Dedifferentiated amniotic fluid mesenchymal stem cell (primary cell): ENCODE data around the gene CIAO2A.
"Not testable (repeated sequence)": the region's sequence is repeated elsewhere in the genome, so short reads cannot be mapped to it uniquely, and the experiment has no call there.

Experiments
- DNase-seq: peaks from one replicate; pipeline ENCODE4 v3.0.0-alpha.2; 2016; ENCODE audit errors: extremely low spot score

Gene CIAO2A

DNA sequence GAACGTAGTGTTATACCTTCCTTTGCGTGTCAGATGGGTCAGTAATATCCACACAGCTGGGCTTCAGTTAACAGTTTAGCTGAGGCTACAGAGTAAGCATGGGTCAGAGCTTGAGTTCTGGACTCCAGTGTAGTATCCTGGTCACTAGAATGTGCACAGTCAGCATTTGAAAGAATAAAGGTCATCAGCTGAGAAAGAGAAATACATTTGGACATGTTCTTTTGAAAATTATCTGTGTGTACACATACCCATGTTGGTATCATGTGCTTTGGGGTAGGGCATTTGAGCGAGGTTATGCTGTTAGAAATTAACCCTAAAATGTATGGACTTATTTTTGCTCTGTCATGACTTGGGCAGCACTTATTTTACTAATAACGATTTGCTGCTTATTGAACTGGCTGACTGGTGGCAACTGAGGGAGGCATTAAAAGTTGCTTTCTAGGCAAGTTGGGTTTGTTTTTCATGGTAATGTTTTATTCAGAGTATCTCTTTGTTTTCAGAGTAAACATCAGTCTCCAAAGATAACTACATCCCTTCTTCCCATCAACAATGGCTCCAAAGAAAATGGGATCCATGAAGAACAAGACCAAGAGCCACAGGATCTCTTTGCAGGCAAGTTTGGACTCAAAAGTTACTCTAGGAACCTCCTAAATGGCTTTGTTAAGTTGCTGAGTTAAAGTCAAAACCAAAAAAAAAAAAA is 18.6 kb upstream of the CIAO2A start:
- no peak for DNase-seq

DNA sequence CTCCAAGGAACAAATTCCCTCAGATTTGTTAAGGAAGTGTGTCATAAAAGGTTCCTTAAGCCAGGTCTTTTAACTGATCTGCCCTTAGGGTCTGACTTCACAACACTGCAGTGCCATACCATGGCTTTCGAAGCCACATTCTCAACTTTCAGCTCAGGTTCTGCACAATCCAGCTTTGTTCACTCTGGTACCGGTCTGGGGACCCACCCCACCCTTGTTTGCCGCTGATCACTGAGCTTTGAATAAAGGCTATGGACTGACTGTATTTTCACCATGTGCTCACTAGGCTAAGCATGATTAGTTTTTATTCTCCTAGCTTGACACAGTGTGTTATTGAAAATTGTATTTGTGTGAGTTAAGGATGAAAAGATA is 18.0 kb upstream of the CIAO2A start:
- DNase-seq: no peak

DNA sequence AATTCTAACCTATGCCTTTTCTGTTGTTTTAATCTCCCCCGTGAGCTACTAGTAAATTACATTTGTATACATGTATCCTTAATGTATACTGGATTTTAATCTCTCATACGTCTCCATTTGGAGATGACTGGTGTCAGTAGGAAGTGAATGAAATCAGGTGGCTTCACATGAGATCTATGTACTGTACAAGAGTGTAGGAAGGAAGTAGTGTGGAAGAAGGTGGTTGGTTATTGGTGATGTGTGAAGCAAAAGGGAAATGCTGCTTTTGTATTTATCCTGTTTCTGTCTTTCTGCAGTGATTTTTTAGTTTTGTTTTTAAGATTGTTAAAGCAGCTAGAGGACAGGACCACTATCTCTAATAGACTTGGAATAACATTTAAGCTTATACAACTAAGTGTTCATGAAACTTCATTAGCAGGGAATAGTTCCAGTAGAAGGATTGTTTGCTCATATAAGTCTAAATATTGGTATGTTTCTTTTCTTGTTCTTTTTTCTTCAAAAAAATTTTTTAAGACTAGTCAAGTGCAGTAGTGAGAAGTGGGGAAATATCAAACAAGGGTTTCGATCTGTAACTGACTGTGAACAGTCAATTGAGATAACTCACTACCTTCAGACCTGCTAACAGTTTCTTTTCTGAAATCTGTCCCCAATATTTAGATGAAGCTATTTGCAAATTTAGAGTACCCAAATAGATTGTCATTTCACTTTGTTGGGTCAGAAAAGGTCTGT is 17.5 kb upstream of the CIAO2A start:
- DNase-seq: no peak

DNA sequence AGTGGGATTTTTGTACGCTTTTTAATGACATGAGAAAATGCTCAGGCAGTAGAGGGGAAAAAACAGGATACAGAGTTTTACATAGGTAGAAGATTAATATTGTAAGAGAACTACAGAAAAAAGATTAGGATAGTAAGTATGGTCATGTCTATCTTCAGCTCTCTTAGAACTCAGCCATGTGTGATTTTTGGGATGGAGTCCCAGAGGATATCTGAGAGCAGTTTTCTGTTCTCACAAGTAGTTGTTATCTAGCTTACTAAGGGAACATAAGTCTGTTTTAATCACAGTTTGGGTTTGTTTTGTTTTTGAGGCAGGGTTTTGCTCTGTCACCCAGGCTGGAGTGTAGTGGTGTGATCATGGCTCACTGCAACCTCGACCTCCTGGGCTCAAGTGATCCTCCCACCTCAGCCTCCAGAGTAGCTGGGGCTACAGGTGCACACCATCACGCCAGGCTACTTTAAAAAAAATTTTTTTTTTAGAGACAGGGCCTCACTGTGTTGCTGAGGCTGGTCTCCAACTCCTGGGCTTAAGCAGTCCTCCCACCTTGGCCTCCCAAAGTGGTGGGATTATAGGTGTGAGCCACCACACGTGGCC is 16.6 kb upstream of the CIAO2A start:
- not testable (repeated sequence) for DNase-seq

DNA sequence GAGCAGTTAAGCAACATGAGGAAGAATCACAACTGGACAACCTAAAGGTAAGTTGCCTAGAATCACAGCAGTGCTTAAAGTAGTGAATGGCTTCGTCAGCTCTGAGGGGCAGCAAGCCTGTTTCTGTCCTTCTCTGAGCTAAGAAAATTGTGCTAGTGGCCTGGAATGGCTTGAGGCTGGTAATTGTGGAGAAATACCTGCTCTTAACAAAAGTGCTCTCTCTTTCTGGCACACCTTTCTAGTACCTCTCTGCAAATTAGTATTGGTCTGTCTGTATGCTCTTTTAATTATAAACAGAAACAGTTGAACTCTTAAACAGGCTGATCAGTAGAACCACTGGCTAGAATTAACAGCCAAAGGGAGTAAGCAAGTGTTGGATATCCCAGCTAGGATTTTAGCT is 13.7 kb upstream of the CIAO2A start:
- no peak for DNase-seq

DNA sequence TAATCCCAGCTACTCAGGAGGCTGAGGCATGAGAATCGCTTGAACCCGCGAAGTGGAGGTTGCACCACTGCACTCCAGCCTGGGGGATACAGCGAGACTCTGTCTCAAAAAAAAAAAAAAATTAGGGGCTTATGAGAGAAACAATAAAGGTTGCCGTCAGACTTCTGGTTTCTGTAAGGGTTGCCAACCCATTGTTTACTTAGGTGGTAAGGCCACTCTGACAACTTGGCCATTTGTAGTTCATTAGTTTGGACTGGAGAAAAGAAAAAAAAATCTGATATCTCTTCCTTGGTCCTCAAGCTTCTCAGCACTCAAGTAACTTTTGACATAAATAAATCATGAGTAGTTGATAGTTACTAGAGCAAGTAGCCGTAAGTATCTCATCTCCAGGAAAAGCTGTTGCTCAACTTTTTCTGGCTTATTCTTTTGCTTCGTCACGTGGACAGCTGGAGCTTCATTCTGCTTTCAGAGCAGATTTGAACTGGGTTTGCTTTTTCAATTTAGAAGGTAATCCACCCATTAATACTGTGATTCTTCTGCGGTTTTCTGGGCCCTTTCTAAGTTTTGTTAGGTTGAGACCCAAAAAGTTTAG is 11.6 kb upstream of the CIAO2A start:
- no peak for DNase-seq

DNA sequence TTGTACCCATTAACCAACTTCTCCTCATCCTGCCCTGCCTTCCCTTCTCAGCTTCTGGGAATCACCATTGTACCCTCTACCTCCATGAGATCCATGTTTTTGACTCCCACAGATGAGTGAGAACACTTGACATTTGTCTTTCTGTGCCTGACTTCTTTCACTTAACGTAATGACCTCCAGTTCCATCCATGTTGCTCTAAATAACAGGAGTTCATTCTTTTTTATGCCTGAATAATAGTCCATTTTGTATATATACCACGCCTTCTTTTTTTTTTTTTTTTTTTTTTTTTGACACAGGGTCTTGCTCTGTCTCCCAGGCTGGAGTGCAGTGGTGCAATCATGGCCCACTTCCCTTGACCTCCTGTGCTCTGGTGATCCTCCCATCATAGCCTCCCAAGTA is 8.9 kb upstream of the CIAO2A start:
- no peak for DNase-seq

DNA sequence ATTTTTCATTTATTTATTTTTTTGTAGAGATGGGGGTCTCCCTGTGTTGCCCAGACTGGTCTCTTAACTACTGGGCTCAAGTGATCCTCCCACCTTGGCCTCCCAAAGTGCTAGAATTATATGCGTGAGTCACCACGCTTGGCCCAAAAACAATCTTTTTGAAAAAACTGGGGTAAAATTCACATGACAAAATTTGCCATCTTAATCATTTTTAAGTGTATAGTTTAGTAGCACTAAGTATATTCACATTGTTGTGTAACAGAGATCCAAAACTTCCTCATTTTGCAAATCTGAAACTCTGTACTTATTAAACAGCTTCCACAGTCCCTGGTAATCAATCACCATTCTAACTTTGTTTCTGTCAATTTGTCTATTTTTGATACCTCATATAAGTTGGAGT is 7.3 kb upstream of the CIAO2A start:
- no peak for DNase-seq

DNA sequence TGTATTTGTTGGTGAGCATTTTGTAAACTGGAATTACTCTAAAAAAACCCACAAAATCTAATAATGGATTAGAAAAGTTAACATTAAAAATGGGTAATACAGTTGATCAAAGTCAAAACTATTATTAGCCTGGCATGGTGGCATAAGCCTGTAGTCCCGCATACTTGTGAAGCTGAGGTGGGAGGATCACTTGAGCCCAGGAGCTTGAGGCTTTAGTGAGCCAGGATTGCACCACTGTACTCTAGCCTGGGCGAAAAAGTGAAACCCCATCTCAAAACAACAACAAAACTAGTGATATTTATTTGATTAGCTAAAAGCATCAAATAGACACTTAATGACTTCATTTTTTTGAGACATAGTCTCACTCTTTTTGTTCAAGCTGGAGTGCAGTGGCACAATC is 5.7 kb upstream of the CIAO2A start:
- DNase-seq: no peak

DNA sequence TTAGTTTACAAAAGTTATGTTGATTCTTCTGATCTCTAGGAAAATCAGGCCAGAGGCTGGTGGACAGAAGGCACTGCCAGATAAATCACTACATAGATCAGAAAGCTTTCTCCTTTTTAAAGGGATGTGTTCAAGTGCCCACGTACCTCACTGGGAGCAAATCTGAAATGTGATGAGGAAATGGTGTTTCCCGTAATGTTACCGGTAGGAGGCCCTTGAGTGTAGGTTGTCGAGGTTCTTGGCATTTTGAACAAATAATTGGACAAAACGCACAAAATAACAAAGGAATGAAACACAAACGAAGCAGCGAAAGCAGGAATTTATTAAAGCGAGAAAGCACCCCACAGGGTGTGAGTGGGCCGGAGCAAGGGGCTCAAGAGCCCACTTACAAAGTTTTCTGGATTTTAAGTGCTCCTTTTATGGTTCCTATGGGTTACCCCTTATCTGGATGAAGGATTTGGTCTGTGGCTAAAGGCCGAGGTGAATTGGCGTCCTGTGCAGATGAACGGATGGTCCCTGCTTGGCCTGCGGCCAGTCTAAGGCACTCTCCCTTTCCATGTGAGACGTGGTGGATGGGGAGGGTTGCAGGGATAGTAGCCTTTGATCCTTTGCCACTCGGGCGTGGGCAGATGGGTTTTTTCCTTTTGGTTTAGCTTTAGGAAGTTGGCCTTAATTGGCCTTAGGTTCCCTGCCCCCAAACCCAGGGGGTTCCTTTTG is 3.2 kb upstream of the CIAO2A start:
- no peak for DNase-seq

DNA sequence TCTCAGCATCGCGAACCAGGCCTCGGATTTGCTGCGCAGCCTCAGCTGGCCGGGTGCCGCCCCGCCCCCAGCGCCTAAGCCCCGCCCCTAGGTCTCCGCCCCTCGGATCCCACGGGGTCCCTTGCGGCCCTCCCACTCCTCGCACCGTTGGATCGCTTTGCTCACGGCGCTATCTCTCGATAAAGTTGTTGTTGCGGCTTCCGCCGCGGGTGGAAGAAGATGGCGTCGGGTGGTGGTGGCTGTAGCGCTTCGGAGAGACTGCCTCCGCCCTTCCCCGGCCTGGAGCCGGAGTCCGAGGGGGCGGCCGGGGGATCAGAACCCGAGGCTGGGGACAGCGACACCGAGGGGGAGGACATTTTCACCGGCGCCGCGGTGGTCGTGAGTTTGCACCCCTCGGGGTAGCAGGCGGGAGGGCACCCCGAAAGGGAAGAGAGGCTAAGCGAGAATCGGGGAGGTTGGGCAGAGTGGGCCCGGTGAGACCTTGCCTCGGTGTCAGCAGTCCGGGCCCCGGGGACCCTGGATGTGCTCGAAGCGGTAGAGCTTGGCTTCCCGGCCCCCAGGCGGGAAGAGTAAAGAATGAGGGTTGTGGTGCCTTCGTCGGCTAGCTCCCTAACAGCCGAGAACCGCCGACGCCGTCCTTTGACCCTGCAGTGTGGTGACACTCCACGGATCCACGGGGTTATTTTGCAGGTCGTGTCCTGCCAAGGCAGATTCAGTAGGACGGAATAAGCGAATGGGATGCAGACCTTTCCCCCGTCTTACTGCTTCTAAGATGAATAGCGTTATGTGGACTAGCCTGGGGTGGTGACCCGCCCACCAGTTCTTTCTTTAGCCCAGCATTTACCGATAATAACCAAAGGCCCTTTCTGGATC is 2.4 kb upstream of the CIAO2A start, which contains the start of gene SNX1:
TSS of gene SNX1 (plus strand) at position 188 of the 873 bp plus-strand sequence. CDS start at position 220, 32 bp downstream.
- peak; percentile 94 for DNase-seq

DNA sequence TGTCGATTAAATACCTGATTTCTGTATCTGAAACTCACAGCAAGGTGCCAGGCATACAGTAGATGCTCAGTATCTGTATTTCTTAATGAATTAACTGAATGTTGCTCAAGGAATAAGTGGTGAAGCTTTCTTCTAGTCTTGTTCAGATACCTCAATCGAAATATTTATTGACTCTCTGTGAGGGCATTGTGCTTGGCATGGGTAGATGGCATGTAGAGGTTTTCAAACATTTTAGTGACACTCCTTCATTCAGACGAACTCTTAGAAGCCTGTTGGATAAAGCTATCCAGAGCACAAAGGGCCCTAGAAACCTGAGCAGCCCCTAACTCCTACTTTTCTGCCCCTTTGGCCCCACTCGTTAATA is 1.8 kb upstream of the CIAO2A start:
- no peak for DNase-seq

DNA sequence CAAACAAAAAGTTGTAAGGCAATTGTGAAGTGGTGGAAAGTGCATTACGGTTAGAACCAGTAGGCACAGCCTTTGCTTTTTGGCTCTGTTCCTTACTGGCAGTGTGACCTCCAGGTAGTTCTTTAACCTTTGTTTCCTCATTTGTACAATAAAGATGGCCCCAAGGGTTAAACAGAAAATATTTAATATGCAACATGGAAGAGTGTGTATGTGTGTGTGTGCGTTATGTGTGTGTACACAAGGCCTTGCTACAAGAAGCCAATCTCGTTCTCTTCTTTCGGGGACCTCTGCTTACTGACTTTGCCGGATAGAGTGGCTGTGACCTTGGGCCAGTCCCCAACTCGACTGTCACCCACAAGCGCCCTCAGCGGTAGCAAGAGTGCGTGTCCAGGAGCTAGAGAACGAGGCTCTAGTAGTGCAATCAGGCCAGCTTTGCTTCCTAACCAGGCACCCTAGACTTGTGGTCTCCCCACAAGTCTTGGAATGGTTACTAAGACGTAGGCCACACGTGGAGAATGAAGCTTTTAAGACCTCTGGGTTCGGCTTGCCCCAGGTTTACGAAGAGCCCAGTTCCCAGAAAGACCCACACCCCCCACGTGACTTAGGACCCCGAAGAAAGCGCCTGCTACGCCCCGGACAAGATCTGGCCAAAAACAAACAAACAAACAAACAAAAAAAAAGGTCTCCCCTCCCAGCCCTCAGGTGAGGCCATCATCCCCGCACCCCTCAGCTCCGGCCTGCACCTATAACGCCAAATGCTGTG is 593 bp downstream of the CIAO2A start:
- no peak for DNase-seq

DNA sequence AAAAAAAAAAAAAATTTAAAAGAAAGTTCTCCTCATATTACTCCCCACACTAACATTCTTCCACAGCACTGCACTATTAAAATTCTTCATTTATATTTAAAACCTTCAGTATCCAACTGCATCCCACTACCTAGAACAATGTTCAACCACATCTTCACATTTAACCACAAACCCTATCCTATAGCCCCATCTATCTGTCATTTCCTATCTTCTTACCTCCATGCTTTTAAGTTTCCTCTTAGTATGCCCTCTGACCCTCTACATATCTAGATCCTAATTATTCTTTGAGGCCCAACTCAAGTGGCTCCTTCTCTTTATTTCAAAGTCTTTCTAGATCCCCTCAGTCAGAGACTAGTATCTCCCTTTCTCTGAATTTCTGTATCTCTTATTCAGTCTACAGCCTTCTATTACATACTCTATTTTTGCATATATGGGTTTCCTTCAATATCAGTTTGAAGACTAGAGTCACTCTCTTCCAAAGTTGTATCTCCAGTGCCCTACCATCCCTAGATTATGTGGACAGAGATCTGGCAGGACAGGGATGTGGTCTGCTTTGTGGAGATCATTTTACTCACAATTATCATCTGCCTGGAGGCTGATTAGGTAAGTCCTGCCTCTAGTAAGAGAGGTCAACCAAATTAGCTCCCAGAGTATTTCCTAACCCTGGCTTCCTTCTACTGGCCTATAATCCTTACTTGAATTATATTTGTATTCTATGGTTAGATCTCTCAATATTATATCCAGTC is 1.4 kb downstream of the CIAO2A start:
- no peak for DNase-seq

DNA sequence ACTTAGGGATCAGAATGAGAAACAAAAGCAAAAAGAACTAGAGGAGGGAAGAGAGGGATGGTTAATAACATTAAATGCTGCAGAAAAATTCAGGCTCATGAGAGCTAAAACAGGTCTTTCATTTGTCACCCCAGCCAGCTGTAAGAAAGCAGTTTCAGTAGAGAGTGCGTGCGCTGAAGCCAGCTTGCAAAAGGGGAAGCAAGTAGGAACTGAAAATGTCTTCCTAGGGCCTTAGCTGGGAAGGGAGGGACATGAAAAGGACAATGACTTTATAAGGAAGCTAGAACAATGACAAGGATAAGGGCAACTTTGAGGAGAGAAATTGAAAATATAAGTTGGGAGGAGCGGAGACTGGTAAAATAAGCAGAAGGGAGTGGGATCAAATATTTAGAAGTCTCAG is 3.1 kb downstream of the CIAO2A start:
- DNase-seq: no peak

DNA sequence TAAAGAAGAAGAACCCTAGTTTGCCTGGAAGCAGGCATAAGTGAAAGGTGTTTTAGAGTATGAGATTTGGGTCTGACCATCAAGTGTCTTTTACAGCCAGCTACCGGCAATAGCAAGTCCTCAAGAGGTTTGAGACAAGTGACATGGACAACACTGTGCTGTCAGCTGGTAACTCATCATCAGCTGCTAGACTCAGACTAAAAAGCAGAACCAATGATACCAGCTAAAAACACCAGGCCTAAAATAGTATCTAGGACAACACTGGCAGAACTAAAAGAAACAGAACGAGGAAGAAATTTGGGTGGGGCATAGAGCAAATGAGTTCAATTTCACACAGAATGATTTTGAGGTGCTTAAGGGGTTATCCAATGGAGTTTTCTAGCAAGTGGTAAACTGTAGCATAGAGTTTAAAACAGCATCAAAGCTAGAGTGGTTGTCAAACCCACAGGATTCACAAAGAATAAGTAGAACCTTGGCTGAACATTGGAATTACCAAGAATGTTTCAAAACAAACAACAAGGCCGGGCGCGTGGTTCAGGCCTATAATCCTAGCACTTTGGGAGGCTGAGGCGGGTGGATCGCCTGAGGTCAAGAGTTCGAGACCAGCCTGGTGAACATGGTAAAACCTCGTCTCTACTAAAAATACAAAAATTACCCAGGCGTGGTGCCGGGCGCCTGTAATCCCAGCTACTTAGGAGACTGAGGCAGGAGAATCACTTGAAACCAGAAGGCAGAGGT is 3.9 kb downstream of the CIAO2A start:
- DNase-seq: no peak

DNA sequence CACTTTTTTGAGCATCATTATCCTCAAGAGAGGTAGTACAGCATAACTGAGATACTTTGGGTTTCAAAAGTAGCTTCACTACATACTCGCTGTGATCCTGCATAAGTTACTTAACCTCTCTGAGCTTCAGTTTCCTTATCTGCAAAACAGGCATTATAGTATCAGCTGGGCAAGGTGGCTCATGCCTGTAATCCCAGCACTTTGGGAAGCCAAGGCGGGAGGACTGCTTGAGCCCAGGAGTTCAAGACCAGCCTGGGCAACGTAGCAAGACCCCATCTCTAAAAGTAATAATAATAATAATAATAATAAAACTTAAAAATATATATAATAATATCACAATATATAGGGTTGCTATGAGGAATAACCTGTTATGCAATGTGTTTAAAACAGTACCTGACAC is 10.9 kb downstream of the CIAO2A start:
- no peak for DNase-seq

DNA sequence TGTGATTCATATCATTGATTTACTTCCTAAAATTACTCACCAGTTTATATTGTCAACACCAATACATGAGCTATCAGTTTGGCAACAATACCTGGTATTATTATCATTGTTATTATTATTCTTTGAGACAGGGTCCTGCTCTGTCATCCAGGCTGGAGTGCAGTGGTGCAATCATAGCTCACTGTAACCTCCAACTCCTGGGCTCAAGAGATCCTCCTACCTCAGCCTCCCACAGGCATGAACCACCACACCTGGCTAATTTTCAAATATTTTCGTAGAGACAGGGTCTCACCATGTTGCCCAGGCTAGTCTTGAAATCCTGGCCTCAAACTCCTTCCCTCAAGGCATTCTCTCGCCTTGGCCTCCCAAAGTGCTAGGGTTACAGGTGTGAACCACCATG is 20.1 kb downstream of the CIAO2A start:
- not testable (repeated sequence) for DNase-seq

DNA sequence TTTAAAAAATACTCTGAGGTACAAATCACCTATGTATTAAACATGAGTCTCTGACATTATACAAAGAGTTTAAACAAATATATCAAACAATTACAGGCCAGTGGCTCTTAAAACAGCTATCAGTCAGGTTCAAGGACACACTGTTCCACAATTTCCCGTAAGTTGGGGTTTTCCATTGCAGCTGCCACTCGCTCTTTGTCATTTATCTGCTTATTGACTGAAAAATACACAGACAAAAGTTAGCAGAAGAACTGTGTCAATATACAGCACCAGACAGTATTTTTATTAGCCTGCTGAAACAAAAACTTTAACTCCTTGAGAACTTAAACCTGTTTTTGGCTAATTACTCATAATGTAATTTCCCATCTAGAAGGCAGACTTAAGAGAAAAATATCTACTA is 20.8 kb downstream of the CIAO2A start:
- no peak for DNase-seq
